OCI-LY3 (cell line): ENCODE results near the gene RBM6.

ENCODE experiments used
- EZH2phosphoT487 ChIP-seq: fragments of 200-600 bp; shearing (Covaris generic); IDR thresholded peaks from 2 replicates; pipeline ENCODE4 v1.6.1; 2018; ENCODE audit warnings: antibody characterized with exemption, mixed run types, low read depth
- TF ChIP-seq, protein P1 (sequence below): fragments of 200-600, 300-600 bp; sonication (generic); IDR thresholded peaks from 2 replicates; pipeline ENCODE4 v1.5.1; 2014; ENCODE audit warnings: antibody characterized with exemption, low read length, low read depth

GRCh38 chr3:50124052-50124799 lies 184.3 kb downstream of the RBM6 start:
- TF ChIP-seq, protein P1, sequence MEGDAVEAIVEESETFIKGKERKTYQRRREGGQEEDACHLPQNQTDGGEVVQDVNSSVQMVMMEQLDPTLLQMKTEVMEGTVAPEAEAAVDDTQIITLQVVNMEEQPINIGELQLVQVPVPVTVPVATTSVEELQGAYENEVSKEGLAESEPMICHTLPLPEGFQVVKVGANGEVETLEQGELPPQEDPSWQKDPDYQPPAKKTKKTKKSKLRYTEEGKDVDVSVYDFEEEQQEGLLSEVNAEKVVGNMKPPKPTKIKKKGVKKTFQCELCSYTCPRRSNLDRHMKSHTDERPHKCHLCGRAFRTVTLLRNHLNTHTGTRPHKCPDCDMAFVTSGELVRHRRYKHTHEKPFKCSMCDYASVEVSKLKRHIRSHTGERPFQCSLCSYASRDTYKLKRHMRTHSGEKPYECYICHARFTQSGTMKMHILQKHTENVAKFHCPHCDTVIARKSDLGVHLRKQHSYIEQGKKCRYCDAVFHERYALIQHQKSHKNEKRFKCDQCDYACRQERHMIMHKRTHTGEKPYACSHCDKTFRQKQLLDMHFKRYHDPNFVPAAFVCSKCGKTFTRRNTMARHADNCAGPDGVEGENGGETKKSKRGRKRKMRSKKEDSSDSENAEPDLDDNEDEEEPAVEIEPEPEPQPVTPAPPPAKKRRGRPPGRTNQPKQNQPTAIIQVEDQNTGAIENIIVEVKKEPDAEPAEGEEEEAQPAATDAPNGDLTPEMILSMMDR, result no peak
- TF ChIP-seq EZH2phosphoT487, result no peak
